Peyer's patch (tissue), 4 donors: ENCODE measurements around the gene TNC. TPM values are rescaled to one million over a fixed set of nuclear protein-coding genes. Genes with fewer than 3 reads are reported as not detected.
A peak's percentile ranks its signal among the peaks of the same experiment; 100 is the strongest.

ENCODE experiments used
- DNase-seq, 3 donors: peaks; one replicate each; pipeline ENCODE4 v3.0.0-alpha.2; 2017 to 2019
- H3K27ac ChIP-seq, 4 donors: fragments of 200-600 bp; sonication (generic); one replicate each; pipeline ENCODE4 v1.5.1; 2016 to 2019
- H3K27me3 ChIP-seq, 2 donors: fragments of 200-600 bp; sonication (generic); one replicate each; pipeline ENCODE4 v1.5.1; 2019
- H3K36me3 ChIP-seq, 3 donors: fragments of 200-600 bp; sonication (generic); one replicate each; pipeline ENCODE4 v1.5.1; 2016 to 2019
- H3K4me1 ChIP-seq, 4 donors: fragments of 200-600 bp; sonication (generic); one replicate each; pipeline ENCODE4 v1.5.1; 2016 to 2019
- H3K4me3 ChIP-seq, 4 donors: fragments of 200-600 bp; sonication (generic); 1 replicate in 3 of 4; 2 replicates in 1 of 4; pipeline ENCODE4 v1.5.1; 2016 to 2019; ENCODE audit warnings: mild to moderate bottlenecking in 1 of 4
- H3K9me3 ChIP-seq, 4 donors: fragments of 200-600 bp; sonication (generic); one replicate each; pipeline ENCODE4 v1.5.1; 2016 to 2019; ENCODE audit warnings: mild to moderate bottlenecking in 1 of 4
- CTCF ChIP-seq, 6 experiments: fragments of 450-650 bp in 4 of 6; fragments of 200-600 bp in 2 of 6; sonication (generic) in 1 of 6; IDR thresholded peaks; one replicate each; pipeline ENCODE4 v1.5.1; 2017 to 2019; ENCODE audit warnings: antibody characterized with exemption in 6 of 6, mild to moderate bottlenecking in 3 of 6, moderate library complexity in 1 of 6
- POLR2A ChIP-seq, 2 donors: fragments of 450-650 bp; IDR thresholded peaks; one replicate each; pipeline ENCODE4 v1.5.1; 2017; ENCODE audit warnings: antibody characterized with exemption in 2 of 2, mild to moderate bottlenecking in 2 of 2, moderate library complexity in 2 of 2
- total RNA-seq, 4 donors: library from RNA; depleted of rRNA; stranded (reverse); fragments of >200 nt; gene quantifications; one replicate each; pipeline ENCODE4 v1.1.0, GENCODE V29; 2016

Gene TNC
- total RNA-seq, 4 donors from 2014 or later = 14.5 to 97.4 (median 38.4) TPM

GRCh38 chr9:115115924-115116323 lies 2.0 kb downstream of the TNC start:
- Histone ChIP-seq H3K4me1 (no peaks in the 10 kb centered on the region), H3K36me3 (no peaks in the 10 kb centered on the region), H3K4me3 (peak overlapping the region in 1 of 4 donors; percentile 41), H3K9me3 (no peaks in the 10 kb centered on the region), H3K27ac (peak overlapping the region in 2 of 4 donors; percentile 41 to 86), H3K27me3 (no peaks in the 10 kb centered on the region)
- no peak for TF ChIP-seq POLR2A (IDR thresholded peaks at IDR 0.05)
- TF ChIP-seq CTCF (IDR thresholded peaks at IDR 0.05) = no peak
- DNase-seq = no peak

GRCh38 chr9:115115117-115115880 lies 2.7 kb downstream of the TNC start:
- no peak for DNase-seq
- Histone ChIP-seq H3K4me1 (no peaks in the 10 kb centered on the region), H3K36me3 (no peaks in the 10 kb centered on the region), H3K27ac (peak overlapping the region in 2 of 4 donors; percentile 7 to 86), H3K27me3 (no peaks in the 10 kb centered on the region), H3K9me3 (no peaks in the 10 kb centered on the region), H3K4me3 (peak overlapping the region in 1 of 4 donors; percentile 41)
- TF ChIP-seq POLR2A (IDR thresholded peaks at IDR 0.05) (no peak), CTCF (IDR thresholded peaks at IDR 0.05) (no peak)

- Histone ChIP-seq H3K27ac (peak overlapping the region in 1 of 4 donors; percentile 86), H3K4me3 (peak overlapping the region in 1 of 4 donors; percentile 41), H3K9me3 (no peaks in the 10 kb centered on the region), H3K36me3 (no peaks in the 10 kb centered on the region), H3K27me3 (no peaks in the 10 kb centered on the region), H3K4me1 (no peaks in the 10 kb centered on the region)
- no peak for DNase-seq
- no peak for TF ChIP-seq POLR2A (IDR thresholded peaks at IDR 0.05)
- TF ChIP-seq CTCF (IDR thresholded peaks at IDR 0.05) = no peak
Observed at GRCh38 chr9:115114546-115114945, 3.4 kb downstream of the TNC start.

GRCh38 chr9:115114084-115114483 lies 3.9 kb downstream of the TNC start:
- H3K27ac ChIP-seq = peak overlapping the region in 1 of 4 donors; percentile 86

GRCh38 chr9:115111874-115112273 lies 6.1 kb downstream of the TNC start:
- TF ChIP-seq CTCF (IDR thresholded peaks at IDR 0.05) = no peak
- no peak for TF ChIP-seq POLR2A (IDR thresholded peaks at IDR 0.05)
- H3K27ac ChIP-seq = peak overlapping the region in 1 of 4 donors; percentile 26

More at GRCh38 chr9:115114084-115114483, 3.9 kb downstream of the TNC start:
- H3K4me1 ChIP-seq = no peaks in the 10 kb centered on the region
- no peaks in the 10 kb centered on the region for H3K9me3 ChIP-seq
- DNase-seq = no peak
- TF ChIP-seq POLR2A (IDR thresholded peaks at IDR 0.05) (no peak), CTCF (IDR thresholded peaks at IDR 0.05) (no peak)
- peak overlapping the region in 1 of 4 donors; percentile 41 for H3K4me3 ChIP-seq
- H3K27me3 ChIP-seq = no peaks in the 10 kb centered on the region
- no peaks in the 10 kb centered on the region for H3K36me3 ChIP-seq

More at GRCh38 chr9:115111874-115112273, 6.1 kb downstream of the TNC start:
- no peak overlapping the region for H3K4me3 ChIP-seq
- no peaks in the 10 kb centered on the region for H3K9me3 ChIP-seq
- DNase-seq = no peak
- no peaks in the 10 kb centered on the region for H3K27me3 ChIP-seq
- H3K4me1 ChIP-seq = no peaks in the 10 kb centered on the region
- no peaks in the 10 kb centered on the region for H3K36me3 ChIP-seq
